NCI-H2081 (cell line): ENCODE data around the gene CAMK1D.

ENCODE experiments used
- DNase-seq, 2 experiments: peaks; one replicate each; lab custom pipeline; 2025; lab: John Stamatoyannopoulos, UW

The CAMK1D gene

DNA sequence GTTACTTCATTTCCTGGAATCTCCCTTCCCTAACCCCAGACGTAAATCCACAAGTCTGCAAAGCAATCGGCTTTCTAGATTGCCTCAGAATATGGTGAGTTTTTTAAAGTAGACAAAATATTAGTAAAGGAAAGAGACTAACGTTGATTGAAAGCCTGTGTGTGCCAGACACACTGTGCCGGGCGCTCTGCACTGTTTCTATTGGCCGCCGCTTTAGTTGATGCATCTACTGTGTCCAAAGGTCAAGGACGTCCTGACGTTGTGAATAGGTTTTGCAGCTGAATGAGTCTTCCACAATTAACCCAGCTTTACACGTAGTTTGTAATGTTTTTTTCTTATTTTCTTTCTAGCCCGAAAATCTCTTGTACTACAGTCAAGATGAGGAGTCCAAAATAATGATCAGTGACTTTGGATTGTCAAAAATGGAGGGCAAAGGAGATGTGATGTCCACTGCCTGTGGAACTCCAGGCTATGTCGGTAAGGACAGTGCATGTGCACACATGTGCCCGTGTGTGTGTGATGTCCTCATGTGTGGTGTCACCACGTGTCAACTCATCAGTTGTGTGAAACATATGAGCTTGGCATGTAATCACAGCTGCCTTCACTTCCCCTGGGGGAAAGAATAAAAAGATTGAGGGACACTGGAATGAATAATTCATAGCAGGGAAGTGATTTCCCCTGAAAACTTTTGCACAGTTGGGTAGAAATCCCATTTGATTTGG lies 420.1 kb downstream of the CAMK1D start:
- no peak for DNase-seq

DNA sequence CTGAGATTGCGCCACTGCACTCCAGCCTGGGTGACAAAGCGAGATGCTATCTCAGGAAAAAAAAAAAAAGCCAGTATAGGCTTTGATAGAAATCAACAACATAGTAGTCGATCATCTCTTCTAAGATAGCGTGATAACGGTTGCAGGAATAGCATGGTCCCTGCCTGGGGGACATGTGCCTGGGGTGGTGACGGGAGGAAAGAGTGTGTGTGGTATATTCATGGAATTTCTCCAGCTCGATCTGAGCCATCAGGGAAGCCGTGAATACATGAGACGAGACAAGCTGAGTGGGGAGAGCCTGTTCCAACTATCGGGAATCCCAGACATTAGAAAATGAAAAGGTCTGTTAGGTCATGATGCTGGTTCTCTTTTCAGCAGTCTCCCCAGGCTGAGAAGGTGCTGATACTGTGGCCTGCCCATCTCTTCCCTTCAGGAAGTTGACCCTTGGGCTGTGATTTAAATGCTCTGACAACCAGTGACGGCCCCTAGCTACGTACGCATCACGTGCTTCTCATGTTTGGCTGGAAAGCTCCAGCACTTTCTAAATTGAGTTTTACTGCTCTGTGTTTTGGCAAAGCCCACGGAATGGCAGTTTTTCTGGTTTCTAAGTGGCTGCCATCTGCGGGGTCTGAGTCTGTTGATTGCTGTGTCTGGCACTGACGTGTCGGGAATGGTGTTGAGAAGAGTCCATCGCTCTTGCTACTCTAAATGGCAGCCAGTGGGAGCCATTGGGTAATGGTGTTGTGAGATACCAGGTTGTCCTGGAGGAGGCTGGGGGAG lies 422.8 kb downstream of the CAMK1D start:
- DNase-seq, result no peak

DNA sequence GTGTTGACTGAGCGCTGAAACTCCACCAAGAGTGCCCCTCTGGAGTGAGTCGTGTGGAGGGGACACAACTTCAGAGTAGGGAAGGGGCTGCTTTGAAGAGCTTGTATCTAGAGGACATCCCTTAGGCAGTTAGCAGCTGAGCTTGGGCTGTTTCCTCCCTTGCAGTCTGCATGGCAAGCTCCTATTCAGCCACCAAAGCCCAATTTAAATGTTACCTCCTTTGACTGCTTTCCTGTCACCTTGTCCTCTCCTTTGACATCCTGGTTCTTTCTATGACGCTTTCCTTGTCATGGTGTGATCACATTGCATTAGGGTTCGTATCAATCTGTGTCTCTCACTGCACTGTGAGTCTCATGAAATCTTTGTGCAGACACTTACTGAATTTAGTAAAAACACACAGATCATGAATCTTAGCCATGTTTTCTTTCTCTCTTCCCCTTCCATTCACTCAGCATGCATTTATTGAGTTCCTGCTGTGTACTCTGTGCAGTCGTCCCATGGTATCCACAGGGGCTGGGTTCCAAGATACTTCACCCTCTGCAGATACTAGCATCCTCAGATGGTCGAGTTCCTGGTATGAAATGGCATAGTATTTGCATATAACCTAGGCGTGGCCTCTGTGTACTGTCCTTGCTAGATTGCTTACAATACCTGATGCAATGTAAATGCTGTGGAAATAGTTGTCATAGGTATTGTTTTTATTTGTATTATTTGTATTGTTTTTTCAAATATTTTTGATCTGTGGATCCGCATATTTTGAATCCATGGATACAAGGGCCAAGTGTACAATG lies 423.6 kb downstream of the CAMK1D start:
- no peak for DNase-seq

DNA sequence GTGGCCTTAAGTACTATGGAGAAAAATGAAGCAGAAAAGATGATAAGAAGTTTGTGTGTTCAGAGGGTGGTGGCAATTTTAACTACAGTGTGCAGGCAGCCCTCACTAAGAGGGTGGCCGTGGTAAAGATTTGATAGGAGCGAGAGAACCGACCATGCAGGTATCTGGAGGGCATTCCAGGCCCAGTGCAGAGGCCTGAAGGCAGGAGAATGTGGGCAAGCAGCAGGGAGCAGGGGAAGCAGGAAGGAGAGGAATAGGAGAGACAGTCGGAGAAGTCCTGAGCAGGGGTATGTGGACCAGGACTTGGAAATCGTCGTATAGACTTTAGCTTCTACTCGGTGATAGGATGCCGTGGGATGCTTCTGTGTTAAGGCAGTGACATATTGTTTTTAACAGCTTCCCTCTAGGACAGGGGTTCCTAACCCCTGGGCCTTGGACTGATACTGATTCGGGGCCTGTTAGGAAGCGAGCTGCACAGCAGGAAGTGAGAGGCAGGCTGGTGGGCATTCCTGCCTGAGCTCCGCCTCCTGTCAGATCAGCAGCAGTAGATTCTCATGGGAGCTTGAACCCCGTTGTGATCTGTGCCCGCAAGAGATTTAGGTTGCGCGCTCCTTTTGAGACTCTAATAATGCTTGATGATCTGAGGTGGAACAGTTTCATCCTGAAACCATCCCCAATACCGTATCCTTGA lies 425.0 kb downstream of the CAMK1D start:
- no peak for DNase-seq

DNA sequence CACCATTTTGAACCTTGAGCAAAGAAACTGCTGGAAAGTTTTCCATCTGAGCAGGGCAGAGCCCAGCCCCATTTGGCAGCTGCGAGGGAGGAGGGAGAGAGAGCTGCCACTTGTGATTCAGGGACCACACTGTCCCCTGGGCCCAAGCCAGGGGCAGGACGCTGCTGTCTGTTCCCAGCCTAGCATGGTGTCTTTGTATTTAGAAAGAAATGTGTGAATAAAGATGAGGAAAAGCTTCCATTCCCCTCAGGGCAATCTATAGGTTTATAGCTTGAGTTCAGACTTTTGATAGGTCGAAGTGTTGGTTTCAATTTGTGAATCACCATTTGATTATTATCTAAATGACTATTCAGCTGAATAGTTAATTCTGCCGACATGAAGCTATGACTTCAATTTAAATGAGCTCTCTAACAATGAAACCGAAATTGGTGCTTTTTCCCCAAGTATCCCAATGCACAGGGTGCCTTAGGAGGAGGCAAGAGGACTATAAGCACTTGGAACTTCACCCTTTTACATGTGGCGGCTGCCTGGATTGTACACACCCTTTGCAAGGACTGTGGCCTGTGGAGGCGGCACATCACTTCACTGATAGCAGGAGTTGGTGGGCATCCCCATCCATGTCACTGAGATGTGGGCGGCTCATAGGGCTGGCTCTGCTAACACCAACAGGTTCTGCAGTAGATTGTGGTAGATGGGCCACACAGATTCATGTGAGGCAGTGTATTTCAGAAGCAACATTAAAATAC lies 428.7 kb downstream of the CAMK1D start:
- no peak for DNase-seq

DNA sequence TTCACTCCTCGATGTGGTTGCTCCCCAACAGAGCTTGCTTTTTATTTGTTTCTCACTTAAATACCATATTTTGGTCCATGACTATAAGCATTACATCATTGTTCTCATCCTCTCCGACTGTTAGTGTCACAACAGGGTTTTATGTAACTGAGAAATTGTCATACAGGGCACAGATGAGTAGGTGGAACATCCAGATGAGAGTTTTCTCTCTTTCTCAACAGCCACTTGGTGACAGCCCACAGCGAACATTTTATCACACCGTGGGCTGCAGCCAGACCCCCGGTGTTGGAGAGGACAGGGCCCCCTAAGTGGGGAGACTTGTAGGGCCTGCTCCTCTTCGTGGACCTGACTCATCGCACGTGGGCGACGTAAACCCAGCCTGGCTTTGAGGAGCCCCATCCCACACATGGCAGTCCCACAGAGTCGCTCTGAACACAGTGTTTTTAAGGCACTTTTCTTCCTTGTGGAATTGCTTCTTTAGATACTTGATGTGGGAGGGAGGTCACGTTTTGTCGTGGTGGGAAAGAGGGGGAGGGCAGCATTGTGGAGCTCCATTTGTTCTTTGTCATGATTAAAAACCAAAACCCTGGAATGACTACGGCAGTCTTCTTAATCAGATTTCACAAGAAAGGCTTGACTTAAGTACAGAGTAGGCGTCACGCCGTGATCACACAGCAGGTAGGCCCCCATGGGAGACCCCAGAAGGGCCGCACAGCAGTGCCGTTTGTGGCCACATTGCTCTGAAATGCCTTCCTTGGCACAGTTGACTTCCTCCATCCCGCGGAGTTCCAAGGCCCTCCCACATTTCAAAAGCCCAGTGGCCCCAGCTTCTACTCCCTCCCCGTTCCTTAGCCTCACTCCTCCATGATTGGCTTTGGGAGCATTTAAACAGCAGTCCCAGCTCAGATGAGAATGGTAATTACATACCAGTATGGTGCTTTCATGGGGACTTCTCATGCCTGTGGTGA lies 431.6 kb downstream of the CAMK1D start:
- no peak for DNase-seq

DNA sequence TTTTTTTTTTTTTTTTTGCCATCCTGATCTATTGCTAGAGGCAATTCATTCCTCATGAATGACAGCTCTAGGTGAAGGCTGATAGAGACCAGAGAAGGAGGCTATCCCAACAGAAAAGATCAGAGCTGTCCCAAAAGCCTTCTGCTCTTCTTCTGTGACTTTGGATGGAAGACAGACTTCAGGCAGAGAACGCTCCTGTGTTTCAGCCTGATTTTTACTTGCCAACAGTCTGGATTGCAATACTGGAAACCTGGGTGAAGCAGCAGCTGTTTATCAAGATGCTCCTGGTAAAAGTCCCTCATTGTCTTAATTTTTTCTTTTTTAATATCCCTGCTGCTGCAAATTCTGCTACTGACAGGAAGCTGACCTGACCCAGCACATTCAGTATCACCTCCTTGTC lies 432.6 kb downstream of the CAMK1D start:
- no peak for DNase-seq

DNA sequence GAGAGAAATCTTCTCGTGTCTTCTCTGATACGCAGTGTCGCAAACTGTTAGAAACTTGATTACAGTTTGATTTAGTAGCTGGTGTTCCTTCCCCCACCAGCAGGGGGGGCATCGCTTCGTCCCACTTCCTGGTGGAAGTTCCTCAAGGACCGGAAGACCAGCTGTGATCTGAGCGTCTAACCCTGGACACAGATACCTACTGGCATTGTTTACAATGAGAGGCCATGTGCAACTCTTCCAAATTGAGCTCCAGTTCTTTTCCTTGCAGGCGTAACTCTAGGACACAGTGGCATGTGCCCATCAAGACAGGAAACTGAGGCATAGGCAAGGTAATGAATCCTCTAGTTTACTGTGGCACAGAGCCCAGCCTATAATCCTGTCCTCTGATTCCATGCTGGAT lies 433.2 kb downstream of the CAMK1D start:
- DNase-seq, result peak in 1 of 2 experiments; percentile 4

DNA sequence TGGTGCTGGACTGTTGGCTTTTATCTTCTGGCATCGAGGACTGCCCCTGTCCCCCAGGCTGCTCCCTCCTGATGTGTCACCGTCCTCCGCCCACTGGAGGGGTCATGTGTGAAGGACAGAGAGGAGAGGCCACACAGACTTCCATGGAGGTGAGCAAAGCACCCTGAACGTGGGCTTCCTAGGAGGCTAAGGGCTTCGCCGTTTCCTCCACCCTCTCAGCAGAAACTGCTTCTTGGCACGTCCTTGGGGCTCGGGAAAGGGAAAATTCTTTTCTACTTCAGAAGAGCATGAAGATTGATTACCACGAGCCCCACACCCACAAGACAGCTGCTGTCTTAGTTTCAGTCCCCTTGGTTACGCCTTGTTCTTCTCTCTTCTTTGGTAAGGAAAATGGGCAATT lies 433.9 kb downstream of the CAMK1D start:
- DNase-seq, result no peak

DNA sequence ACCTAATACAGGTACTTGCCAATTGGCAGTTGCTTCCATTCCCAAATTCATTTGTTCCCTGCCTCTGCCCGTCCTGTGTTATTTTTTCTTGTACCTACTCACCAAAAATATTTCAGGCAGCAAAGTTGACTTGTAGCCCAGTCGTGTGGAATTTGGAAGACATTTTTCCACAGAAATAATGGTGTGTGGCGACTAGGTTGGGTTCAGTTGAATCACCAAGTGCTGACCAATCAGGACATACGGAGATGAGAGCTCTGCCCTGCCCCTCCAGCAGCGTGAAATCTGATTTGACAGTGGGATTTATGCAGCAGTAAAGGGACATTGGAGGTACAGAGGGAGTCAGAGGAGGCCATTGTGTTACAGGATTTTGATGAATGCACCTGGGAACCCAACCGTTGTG lies 435.3 kb downstream of the CAMK1D start:
- no peak for DNase-seq

DNA sequence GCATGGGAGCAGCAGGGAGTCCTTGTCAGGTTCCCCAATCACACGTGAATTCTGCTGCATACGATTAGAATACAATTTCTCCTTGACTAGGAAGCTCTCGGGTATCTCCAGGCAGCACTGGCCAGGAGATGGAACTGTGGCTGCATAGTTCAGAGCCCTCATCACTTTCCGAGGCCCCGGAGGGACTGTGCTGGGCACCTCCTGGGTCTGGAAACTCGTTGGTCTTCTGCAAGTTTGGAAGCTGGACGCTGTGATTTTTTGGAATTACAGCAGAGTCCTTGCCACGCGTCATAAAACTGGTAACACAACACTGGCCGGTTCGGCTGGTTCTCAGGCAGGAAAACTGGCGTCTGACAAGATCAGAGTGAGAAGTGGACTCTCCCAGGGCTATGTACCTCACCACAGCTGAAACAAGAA lies 436.1 kb downstream of the CAMK1D start:
- no peak for DNase-seq

DNA sequence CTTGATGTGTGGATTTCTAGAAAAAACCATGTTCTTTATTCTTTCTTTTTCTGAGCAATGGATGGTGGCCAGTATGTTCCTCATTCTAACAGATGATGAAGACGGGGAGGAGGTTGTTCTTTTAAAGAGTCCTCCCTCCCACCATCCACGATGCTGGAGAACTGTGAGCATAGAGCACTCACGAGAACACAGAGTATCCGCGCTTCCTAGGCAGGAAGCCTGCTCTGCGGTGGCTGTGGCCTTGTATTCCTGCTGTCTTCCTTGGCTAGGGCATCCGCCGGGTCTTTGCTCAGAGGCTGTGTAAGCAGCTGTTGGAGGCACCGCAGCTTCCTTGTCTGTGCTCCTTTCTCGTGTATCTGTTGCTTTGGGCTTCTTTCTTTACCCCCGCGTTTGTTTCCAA lies 437.9 kb downstream of the CAMK1D start:
- no peak for DNase-seq

DNA sequence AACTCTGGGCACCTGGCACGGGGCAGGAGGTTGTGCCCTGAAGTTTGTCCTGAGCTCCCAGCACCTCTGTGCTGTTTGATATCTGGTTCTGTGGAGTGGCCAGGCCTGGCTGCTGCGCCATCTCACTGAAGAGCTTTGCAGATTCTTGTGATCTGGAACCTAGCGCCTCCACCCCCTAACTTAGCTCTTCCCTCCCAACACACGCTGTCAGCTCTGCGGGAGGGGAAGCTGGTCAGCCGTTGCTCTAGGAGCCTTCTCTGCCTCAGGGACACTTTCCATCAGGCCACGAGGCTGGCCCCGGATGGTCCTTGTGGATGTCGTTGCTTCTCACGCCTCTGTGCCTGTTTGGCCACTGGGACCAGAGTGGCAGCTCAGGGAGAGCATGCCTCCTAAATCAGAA lies 438.9 kb downstream of the CAMK1D start:
- no peak for DNase-seq

DNA sequence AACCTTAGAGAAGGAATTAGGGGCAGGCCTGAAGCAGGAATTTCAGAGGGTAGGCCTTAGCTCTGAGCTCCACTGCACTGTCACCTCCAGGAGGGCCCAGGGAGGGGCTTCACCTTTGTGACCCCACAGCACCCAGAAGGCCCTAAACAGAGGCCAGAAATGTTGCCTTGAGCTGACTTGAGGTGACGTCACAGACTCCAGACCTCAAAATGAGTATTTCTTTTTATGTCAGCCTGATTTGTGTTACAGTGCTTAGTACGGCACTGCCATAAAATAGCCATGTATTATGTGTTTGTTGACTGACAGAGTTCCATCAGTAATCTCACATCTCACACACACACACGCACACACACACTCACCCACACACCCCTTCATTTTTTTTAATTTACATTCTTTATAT lies 440.9 kb downstream of the CAMK1D start:
- DNase-seq, result no peak

DNA sequence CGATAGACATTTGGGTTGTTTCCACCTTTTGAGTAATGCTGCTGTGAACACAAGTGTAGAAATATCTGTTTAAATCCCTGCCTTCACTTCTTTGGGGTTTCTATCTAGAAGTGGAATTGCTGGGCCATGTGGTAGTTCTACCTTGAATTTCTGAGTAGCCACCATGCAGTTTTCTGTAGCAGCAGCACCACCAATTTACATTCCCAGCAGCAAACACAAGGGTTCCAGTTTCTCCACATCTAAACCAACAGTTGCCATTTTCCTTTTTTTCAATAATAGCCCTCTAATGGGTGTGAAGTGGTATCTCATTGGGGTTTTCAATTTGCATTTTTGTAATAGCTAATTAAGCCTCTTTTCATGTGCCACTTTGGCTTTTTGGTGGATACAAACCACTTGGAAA lies 442.4 kb downstream of the CAMK1D start:
- DNase-seq, result no peak

DNA sequence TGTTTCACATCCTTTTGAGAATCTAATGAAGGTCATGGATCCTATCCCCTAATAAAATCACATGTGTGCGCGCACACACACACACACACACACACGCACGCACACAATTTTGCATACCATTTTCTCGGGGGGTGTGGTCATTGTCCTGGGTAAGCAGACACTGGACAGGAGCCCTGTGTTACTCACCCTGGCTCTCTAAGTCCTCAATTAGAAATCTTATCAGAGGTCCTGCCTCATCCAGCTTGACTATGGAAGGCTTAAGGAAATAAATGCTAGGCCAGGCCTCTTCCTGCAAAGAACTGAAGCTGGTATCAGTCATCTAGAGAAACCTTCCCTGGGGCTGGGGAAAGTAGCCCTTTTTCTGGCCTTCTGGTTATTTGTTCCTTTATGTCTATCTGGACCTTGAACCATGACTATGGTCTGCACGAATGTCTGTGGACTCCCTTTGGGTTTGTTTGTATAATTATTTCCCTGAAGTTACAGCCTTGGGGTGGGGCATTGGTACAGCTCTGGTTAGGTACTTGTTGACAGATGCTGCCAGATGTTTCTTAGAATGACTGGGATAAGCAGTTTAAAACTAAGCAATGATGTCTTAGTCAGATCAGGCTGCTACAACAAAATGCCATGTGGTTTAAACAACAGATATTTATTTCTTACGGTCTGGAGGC lies 443.7 kb downstream of the CAMK1D start:
- no peak for DNase-seq

DNA sequence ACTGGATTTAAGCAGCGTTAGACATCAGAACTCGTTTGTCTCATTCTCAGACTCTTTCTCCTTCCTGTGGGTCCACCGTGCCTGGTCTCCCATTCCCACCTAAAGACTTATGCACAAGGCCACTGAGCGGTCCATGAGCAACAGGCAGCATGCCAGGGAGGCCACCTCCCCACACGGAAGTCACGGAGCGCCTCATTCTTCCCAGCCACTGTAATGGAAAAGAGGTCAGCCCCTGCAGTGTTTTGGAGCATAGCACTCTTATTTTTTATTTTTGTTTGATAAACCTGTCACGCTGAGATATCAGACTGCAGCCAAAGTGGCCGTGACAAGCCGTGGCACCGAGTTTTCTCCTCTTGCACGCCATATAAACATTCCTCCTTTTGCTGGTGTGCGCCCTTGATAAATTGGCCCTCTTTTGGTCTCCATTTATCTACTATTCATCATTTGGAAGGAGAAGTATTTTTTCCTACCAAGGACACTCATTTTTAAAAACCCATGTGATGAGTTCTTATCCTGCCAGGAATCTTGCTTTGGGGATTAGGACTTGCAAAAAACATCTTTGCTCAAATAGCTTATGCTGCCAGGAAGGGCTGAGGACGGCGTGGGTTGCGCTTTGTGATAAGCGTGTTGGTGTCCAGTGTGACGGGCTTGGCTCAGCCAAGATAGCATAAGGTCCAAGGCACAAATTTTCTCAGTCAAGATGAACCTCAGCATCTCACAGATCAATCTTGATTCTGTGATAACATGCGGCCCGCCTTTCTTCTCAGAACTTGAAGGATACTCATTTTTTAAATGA lies 446.2 kb downstream of the CAMK1D start:
- DNase-seq, result no peak

DNA sequence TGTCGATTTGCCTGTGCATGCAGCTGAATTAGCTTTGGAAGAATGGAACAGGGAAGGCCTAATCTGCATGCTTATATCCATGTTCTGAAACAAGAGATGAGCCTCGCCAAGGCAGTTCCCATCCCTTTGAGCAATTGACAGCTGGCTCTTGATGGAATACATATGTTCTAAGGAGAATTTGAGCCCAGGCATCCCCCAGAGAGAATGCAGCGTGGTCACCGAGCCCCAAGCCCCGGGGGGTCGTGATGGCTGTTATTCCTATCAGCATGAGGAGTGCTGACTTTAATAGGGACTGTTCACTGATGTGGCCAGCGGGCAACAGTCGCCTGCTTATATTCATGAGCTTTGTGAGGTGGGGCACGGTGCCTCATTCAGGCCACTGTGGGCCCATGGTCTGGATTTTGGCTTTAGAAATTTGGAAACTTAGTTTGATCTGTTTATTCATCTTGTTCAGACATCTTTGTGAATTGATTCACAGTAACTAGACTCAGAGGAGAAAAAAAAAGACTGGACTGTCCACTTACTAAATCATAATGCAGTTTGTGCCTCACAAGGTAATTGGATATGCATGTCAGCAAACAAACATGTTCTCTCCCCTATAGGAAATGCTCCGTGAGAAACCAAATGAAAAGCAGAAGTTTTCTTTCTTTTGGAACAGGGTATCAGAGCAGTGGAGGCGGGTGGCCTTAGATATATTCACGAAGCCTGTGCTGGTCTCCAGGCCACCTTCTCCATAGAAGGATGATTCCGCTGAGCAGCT lies 447.2 kb downstream of the CAMK1D start:
- no peak for DNase-seq
